Smooth muscle cell (in vitro differentiated cells): ENCODE data around the gene KDM5B. TPM values are rescaled to one million over a fixed set of nuclear protein-coding genes. Genes with fewer than 3 reads are reported as not detected.
A peak's percentile ranks its signal among the peaks of the same experiment; 100 is the strongest.

Source experiments
- DNase-seq: peaks from one replicate; lab custom pipeline; 2025; ENCODE audit not compliant: unreplicated experiment; lab: John Stamatoyannopoulos, UW
- H2AFZ ChIP-seq: fragments of 200-600 bp; sonication (generic); 2 replicates; pipeline ENCODE4 v1.6.0; 2016; ENCODE audit warnings: antibody characterized with exemption, low read depth, mild to moderate bottlenecking
- H3F3A ChIP-seq: fragments of 200-600 bp; sonication (generic); 2 replicates; pipeline ENCODE4 v1.6.0; 2017; ENCODE audit warnings: antibody characterized with exemption, low read depth
- H3K27ac ChIP-seq: fragments of 200-600 bp; sonication (generic); 2 replicates; pipeline ENCODE4 v1.5.1; 2016; ENCODE audit warnings: low read depth, mild to moderate bottlenecking
- H3K27me3 ChIP-seq: fragments of 200-600 bp; sonication (generic); 2 replicates; pipeline ENCODE4 v1.6.1; 2016; ENCODE audit warnings: low read depth, mild to moderate bottlenecking
- H3K36me3 ChIP-seq: fragments of 200-600 bp; sonication (generic); 2 replicates; pipeline ENCODE4 v1.5.1; 2016; ENCODE audit warnings: low read depth
- H3K4me1 ChIP-seq: fragments of 200-600 bp; sonication (generic); 2 replicates; pipeline ENCODE4 v1.5.1; 2016; ENCODE audit warnings: low read depth
- H3K4me2 ChIP-seq: fragments of 200-600 bp; sonication (generic); 2 replicates; pipeline ENCODE4 v1.6.0; 2016; ENCODE audit warnings: mild to moderate bottlenecking
- H3K4me3 ChIP-seq: fragments of 200-600 bp; sonication (generic); 2 replicates; pipeline ENCODE4 v1.5.1; 2016; ENCODE audit warnings: mild to moderate bottlenecking
- H3K79me2 ChIP-seq: fragments of 200-600 bp; sonication (generic); 2 replicates; pipeline ENCODE4 v1.6.0; 2016; ENCODE audit warnings: low read depth, mild to moderate bottlenecking
- H3K9ac ChIP-seq: fragments of 200-600 bp; sonication (generic); 2 replicates; pipeline ENCODE4 v1.6.0; 2016; ENCODE audit warnings: low read depth
- H3K9me3 ChIP-seq: fragments of 200-600 bp; sonication (generic); replicated peaks from 2 replicates; pipeline ENCODE4 v1.5.1; 2016; ENCODE audit warnings: low read depth
- H4K20me1 ChIP-seq: fragments of 200-600 bp; sonication (generic); 2 replicates; pipeline ENCODE4 v1.6.0; 2016; ENCODE audit warnings: low read depth
- CTCF ChIP-seq: fragments of 200-600 bp; sonication (generic); IDR thresholded peaks from 2 replicates; pipeline ENCODE4 v1.5.1; 2017; ENCODE audit warnings: borderline replicate concordance, mild to moderate bottlenecking, antibody characterized with exemption; ENCODE audit not compliant: insufficient read depth, poor library complexity, severe bottlenecking
- WGBS: methylation state at CpG from one replicate; pipeline ENCODE4 v1.1.7; 2016; ENCODE audit warnings: low lambda C conversion rate; 5-methylcytosine and 5-hydroxymethylcytosine counted together
- polyA plus RNA-seq: library from polyadenylated mRNA; unstranded; fragments of >200 nt; fragmentation: Nextera tagmentation; extraction: Ambion mirVana; gene quantifications from 2 replicates; pipeline ENCODE4 v1.2.1, GENCODE V29; 2016
- total RNA-seq: library from RNA; depleted of rRNA; stranded (reverse); fragments of >200 nt; gene quantifications from 2 replicates; pipeline ENCODE4 v1.2.3, GENCODE V29; 2014

Gene KDM5B
- total and polyA plus RNA-seq, 2 experiments from 2014 or later: 94.1 to 178 TPM

GRCh38 chr1:202806845-202807450 is 1.3 kb downstream of the KDM5B start:
- under 1% methylated on average over 35 of the region's 51 CpGs for WGBS
- Histone ChIP-seq H2AFZ (no peak overlapping the region), H3K4me3 (peak overlapping the region; percentile 98), H3K9me3 (no peaks in the 10 kb centered on the region), H3K27ac (peak overlapping the region; percentile 94), H3K4me2 (peak overlapping the region; percentile 99), H3K36me3 (no peaks in the 10 kb centered on the region), H3K27me3 (no peaks in the 10 kb centered on the region), H3K79me2 (peaks cover 65% of the 10 kb centered on the region), H3K4me1 (peaks cover 49% of the 10 kb centered on the region), H3K9ac (peak overlapping the region; percentile 98), H3F3A (peaks cover 18% of the 10 kb centered on the region), H4K20me1 (peaks cover 54% of the 10 kb centered on the region)
- no peak for TF ChIP-seq CTCF
- DNase-seq: no peak

DNA sequence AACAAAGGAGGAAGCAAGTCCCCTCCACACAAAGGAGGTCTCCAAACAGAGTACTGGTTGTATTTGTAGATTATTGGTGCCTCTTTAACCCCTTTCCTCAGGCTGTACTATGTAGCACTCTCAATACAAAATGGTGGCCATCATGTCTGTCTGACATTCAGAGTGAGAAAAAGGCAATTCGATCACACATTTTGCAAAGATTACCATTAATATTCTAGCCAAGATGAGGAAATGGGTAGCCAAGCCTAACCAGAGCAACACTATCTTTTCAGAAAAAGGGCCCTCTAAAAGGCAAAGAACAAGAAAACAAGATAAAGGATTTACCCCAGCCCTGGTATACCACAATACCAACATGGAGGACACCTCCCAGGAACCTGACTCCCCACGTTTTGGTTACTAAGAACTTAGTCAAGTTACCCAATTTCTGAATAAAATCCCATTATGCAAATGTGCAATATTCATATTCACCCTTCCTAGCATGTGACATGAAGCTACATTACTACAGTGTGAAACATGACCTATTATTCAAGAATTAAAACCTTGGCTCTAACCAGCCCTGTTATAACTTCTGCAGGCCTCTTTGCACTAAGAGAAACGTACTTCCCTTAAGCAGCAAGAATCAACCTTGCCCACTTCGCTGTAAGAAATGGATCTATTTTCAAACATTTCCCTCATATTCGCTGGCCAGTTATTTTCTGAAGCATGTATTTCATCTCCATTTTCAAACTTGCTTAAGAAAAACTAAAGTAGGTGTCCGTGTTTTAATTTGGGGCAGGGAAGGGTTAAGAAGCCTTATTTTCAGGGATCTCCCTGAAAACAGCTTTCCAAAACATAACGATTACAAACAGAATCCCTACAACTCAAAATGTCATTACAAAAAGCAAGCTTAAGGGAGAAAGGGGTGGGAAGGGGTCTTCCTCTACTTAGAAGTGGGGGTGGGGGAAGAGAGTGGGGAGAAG is 2.1 kb downstream of the KDM5B start:
- Histone ChIP-seq H3K79me2 (peaks cover 73% of the 10 kb centered on the region), H3K9ac (peak overlapping the region; percentile 98), H3K4me1 (peaks cover 46% of the 10 kb centered on the region), H3K9me3 (no peaks in the 10 kb centered on the region), H3K36me3 (no peaks in the 10 kb centered on the region), H3K27me3 (no peaks in the 10 kb centered on the region), H4K20me1 (peaks cover 62% of the 10 kb centered on the region), H3K27ac (peak overlapping the region; percentile 94), H3F3A (peaks cover 18% of the 10 kb centered on the region), H3K4me2 (peak overlapping the region; percentile 99), H3K4me3 (peak overlapping the region; percentile 98), H2AFZ (no peak overlapping the region)
- 10% methylated on average over 7 of the region's 7 CpGs for WGBS
- no peak for TF ChIP-seq CTCF
- no peak for DNase-seq

DNA sequence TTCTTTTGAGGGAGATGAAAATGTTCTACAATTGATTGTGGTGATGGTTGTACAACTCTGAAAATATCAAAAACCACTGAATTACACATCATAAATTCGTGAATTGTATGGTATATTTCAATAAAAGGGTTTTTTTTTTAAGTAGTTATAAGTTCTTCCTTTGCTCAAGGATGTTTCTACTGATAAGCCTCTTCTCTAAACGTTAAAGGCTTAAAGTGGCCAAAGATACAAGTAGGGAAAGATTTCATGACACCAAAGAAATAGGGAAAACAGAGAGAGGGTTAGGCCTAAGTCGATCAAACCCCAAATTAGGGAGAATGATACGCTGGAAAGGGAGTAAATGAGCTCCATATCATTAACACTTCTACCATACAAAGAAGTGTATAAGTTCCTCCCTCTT is 4.1 kb downstream of the KDM5B start:
- no peak for TF ChIP-seq CTCF
- 69% methylated on average over 4 of the region's 4 CpGs for WGBS
- H3K4me2 ChIP-seq: peak overlapping the region; percentile 99
- H3K27ac ChIP-seq: peak overlapping the region; percentile 94
- H3K9ac ChIP-seq: no peak overlapping the region
- peaks cover 34% of the 10 kb centered on the region for H3K4me1 ChIP-seq
- peak overlapping the region; percentile 98 for H3K4me3 ChIP-seq
- no peaks in the 10 kb centered on the region for H3K9me3 ChIP-seq
- H3K27me3 ChIP-seq: no peaks in the 10 kb centered on the region
- peaks cover 14% of the 10 kb centered on the region for H3F3A ChIP-seq
- H3K79me2 ChIP-seq: peaks cover 93% of the 10 kb centered on the region
- H3K36me3 ChIP-seq: no peaks in the 10 kb centered on the region
- peaks cover 82% of the 10 kb centered on the region for H4K20me1 ChIP-seq
- H2AFZ ChIP-seq: no peak overlapping the region
- no peak for DNase-seq
